Germinal center (tissue), 1 donor: ENCODE data around the gene CHRM3.
"Not testable (repeated sequence)": the region's sequence is repeated elsewhere in the genome, so short reads cannot be mapped to it uniquely, and the experiment has no call there.

Experiments
- DNase-seq: peaks from one replicate; pipeline ENCODE4 v3.0.0; 2012; ENCODE audit warnings: mixed read lengths, low spot score

CHRM3 gene

GRCh38 chr1:239386453-239387303, at the start of gene CHRM3:
TSS of gene CHRM3 (plus strand) at chr1:239386568. CDS start at chr1:239907452, 520,884 bp downstream.
- no peak for DNase-seq

- no peak for DNase-seq
Measured at GRCh38 chr1:239337799-239338430, 48.5 kb upstream of the CHRM3 start.

GRCh38 chr1:239347776-239348175, 38.6 kb upstream of the CHRM3 start:
- no peak for DNase-seq

GRCh38 chr1:239348635-239349353, 37.6 kb upstream of the CHRM3 start:
- DNase-seq: no peak

DNA sequence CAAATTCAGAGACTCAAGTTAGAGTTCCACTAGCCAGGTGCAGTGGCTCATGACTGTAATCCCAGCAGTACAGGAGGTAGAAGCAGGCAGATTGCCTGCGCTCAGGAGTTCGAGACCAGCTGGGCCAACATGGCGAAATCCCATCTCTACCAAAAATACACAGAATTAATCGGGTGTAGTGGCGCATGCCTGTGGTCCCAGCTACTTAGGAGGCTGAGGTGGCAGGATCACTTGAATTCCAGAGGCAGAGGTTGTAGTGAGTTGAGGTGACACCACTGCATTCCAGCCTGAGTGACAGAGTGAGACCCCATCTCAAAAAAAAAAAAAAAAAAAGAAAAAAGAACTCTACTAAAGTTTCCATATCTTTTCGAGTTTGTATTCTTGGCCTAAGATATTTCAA, 36.7 kb upstream of the CHRM3 start:
- DNase-seq: no peak

DNA sequence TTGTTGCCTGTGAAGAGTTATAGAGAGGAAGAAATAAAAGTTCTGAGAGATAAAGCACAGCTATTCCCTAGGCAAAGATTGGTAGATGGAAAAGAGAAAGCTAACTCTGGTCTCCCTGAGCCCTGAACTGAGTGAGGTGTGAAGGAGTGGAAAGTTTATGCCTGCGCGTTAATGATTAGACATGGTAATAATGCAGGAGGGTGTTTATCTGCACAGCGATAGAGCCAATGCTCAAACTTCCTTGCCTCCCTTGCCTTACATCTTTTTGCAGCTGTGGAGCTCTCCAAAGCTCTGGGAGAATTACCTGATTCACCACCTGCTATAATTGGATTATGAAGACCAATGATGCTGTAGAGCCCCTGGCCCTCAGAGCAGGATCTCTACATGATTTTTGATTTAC, 32.8 kb upstream of the CHRM3 start:
- no peak for DNase-seq

- no peak for DNase-seq
Measured at GRCh38 chr1:239354231-239354630, 32.1 kb upstream of the CHRM3 start.

DNA sequence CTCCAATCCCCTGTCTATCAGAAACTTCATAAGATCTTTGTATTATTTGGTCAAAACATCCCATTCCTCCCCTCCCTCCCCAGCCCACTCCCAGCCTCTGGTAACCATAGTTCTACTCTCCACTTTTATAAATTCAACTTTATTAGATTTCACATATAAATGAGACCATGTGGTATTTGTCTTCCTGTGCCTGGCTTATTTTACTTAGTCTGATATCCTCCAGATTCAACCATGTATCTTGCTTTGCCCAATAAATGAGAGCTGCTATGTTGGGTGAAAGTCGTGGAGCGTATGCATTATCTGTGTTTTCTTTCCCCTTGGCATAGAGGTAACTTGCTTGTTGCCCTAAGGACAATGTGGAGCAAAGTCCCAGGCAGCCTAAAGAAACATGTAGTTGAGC, 28.5 kb upstream of the CHRM3 start:
- no peak for DNase-seq

GRCh38 chr1:239361403-239361802, 25.0 kb upstream of the CHRM3 start:
- DNase-seq: no peak

- no peak for DNase-seq
Measured at GRCh38 chr1:239363930-239364329, 22.4 kb upstream of the CHRM3 start.

DNA sequence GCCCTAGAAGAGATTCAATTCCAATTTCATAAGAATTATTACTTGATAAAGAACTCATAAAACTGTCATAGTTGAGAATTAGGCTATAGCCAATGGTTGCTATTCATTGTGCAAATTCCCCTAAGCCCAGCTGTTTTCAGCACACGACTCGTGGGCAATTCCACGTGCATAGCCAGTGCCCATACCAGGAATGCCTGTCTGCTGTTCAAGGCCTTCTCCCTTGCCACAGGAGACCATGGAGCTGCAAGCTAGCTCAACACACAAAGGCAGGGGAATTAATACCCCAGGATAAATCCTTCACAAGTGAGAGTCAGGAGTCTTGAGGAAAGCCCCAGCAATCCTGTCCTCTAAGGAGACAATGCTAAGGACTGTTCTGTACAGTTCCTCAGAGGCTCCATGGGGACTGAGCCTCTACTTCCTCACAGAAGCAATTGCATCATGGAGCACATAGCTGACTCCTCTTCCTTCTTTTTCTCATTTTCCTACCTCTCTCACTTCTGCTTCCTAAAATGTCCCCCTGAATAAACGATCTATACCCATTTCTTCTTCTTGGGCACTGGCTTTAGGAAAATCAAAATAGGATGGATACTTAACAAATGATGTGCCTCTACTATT, 19.1 kb upstream of the CHRM3 start:
- no peak for DNase-seq

DNA sequence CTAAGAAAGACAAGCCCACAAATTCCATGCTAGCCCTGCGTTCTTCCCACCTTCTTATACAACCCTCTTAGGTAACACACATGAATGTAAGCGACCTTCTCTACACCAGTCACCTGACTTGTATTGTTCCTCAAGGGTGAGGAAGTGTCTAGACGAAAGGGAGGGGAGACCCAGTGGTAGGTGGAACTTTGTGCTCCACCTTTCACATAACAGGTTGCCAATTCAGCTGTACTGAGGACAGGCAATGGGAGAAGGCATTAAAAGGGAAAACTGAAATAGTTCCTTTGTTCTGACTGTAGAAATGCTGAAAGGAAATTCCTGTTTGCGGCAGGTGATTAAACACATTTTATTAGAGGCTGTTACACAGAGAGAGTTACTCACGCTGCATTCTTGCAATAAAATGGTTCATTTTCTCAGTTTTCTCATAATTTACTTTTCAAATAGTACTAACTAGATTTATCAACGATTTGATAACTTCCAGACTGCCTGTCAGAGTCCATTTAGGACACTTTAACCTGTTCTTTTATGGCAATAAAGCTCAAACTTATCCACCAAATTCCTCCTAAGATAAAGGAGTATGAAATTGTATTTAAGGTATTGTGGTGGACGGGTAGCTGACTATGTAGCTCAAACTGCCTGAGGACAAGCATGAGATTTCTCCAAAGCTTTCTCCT, 17.8 kb upstream of the CHRM3 start:
- no peak for DNase-seq

DNA sequence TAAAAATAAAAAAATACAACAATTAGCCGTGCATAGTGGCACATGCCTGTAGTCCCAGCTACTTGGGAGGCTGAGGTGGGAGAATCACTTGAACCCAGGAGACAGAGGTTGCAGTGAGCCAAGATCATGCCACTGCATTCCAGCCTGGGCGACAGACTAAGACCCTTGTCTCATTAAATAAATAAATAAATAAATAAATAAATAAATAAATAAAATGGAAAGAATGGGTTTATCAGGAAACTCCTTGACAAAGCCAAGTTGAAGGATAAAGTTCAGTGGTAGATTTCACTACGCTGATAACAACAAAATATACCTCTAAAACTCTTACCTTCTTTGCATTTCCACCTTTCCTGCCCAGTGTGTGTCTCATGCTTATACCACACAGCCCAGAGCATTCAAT, 15.5 kb upstream of the CHRM3 start:
- DNase-seq: not testable (repeated sequence)

- DNase-seq: no peak
Measured at GRCh38 chr1:239382666-239383065, 3.7 kb upstream of the CHRM3 start.

- no peak for DNase-seq
Measured at GRCh38 chr1:239383714-239384113, 2.7 kb upstream of the CHRM3 start.

GRCh38 chr1:239387304-239388158, 1.2 kb downstream of the CHRM3 start:
- DNase-seq: no peak

DNA sequence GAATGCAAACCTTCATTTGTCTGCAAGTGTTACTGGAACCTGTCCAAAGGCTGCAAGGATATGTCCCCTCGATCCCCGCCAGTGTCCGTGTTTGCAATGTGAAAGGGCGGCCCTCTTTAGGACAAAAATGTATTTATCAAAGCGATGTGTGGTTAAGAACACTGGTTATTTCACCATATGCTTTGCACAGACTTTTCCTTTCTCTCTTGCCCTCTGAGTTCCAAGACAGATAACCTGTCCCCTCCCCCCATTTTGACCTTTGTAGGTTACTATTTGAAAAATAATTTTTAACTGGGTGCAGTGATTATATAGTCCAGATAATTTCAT, 1.8 kb downstream of the CHRM3 start:
- DNase-seq: no peak

- DNase-seq: no peak
Measured at GRCh38 chr1:239388578-239388977, 2.2 kb downstream of the CHRM3 start.

DNA sequence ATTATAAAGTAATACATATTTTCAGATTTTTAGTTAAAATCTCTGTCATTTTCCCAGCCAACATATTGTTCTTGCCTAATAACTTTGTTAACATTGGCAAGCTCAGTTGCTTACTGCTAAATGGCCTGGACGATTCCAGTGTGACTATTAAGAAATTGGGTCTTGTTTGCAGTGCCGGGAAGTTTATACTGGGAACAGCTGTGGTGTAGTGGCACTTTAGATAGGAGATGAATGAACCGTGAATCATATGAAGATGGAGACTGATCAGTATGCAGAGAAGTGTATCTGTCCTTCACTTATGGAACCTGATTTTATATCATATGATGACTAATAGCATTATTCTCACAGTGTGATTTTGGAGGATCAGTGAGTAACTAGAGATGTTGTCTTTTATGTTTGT, 3.3 kb downstream of the CHRM3 start:
- DNase-seq: no peak

GRCh38 chr1:239392271-239392670, 5.9 kb downstream of the CHRM3 start:
- DNase-seq: no peak

DNA sequence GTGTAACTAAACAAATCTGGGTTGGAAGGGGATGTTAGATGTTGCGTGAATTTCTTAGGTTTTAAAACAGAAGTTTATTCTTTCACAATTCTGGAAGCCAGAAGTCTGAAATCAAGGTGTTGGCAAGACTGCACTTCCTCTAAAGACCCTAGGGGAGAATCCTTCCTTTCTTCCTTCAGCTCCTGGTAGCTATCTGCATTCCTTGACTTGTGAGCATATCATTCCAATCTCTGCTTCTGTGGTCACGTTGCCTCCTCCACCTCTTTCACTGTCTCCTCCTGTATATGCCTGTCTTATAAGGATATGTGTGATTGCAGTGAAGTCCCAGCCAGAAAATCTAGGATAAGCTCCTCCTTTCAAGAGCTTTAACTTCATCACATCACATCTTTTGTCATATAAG, 7.7 kb downstream of the CHRM3 start:
- no peak for DNase-seq
